NCI-H128 (cell line): ENCODE data around the gene CD28.
"Not testable (repeated sequence)": the region's sequence is repeated elsewhere in the genome, so short reads cannot be mapped to it uniquely, and the experiment has no call there.

Experiments
- DNase-seq: peaks from one replicate; lab custom pipeline; 2025; ENCODE audit not compliant: unreplicated experiment; lab: John Stamatoyannopoulos, UW

The CD28 gene

DNA sequence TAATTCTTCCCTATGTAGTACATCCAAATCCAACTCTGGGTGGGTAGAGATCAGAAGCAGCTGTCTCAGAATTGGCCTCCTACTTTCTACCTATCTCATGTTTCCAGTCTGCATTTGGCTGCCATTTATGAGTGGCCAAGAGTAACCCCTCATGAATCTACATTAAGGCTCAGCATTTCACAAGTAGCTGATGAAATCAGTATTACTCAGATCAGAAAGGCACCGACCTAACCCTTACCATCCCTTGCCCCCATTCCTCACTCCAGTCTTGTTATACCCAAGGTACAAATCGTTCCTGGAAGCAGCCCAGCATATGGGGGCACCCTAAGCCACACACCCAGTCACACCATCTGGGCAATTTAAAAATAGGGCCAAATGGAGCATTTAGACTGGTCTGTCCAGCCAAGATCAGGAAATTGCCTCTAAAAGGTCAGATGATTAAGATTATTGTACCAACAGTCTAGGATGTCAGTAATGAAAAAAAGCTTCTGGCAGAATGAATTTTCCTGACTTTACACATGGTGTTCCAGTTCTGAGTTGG, 37.1 kb downstream of the CD28 start:
- no peak for DNase-seq

- DNase-seq = no peak
Measured at GRCh38 chr2:203744091-203744490, 37.7 kb downstream of the CD28 start.

GRCh38 chr2:203745267-203745666, 38.8 kb downstream of the CD28 start:
- DNase-seq = no peak

DNA sequence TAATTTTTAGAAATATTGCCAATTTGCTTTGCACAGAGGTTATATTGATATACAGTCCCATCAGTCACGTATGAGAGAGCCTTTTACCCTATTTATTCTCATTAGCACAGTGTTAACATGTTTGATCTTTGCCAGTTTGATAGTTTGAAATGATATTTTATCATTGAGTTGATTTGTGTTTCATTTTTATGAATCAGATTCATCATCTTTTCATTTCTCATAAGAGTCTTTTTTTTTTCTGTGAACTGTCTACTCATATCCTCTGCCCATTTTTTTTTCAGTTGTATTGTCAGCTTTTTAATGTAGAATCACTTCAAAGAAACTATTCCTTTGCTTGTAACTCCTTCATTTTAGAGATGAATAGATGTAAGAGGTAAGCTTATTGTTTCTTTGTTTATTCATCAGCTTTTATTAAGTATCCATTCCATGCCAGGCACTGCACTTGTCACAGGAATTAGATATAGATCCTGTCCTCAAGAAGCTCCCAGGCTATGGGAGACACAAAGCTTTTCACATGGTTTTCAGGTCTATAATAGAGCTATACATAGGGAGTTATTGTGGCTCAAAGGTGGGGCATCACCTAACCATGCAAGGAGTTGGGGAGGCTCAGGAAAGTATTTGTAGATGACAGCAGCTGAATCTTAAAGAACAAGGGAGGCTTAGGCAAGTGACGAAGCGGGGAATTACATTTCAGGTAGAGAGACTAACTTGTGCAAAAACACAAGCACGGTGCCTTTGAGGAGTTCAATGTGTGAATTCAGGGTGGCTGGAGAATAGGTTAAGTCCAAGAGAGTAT, 42.1 kb downstream of the CD28 start:
- no peak for DNase-seq

GRCh38 chr2:203750346-203751068, 44.1 kb downstream of the CD28 start:
- DNase-seq = no peak

- DNase-seq = no peak
Measured at GRCh38 chr2:203751685-203752271, 45.3 kb downstream of the CD28 start.

- DNase-seq = no peak
Measured at GRCh38 chr2:203756161-203756560, 49.7 kb downstream of the CD28 start.

DNA sequence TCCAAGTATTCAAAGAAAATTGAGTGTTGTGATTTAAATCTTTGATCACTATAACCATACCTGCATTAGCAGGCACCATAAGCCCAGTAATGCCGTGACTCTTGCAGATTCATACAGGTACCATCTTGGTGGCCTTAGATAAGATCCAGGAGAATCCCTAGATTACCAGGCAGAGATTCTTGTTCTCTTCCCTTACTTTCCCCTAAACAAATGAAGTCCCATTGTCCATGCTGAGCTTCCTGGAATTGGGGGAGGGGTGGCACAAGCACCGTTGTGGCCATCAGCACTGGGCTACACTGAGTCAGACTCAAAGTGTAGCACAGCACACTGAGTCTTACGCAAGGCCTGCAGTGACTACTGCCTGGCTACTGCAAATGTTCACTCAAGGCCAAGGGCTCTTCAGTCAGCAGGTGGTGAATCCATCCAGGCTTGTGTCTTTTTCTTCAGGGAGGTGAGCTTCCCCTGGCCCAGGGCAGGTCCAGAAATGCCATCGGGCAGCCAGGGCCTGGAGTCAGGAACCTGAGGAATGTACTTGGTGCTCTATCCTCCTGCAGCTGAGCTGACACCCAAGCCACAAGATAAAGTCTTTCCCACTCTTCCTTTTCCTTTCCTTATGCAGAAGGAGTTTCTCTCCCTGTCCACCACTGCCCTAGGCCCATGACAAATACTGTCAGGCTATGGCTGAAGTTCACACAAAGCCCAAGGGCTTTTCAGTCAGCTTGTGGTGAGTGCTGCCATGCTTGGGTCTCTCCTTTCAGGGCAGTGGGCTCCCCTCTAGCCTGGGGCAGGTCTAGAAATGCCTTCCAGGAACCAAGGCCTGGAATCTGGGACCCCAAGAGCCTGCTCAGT, 52.6 kb downstream of the CD28 start:
- DNase-seq = no peak

DNA sequence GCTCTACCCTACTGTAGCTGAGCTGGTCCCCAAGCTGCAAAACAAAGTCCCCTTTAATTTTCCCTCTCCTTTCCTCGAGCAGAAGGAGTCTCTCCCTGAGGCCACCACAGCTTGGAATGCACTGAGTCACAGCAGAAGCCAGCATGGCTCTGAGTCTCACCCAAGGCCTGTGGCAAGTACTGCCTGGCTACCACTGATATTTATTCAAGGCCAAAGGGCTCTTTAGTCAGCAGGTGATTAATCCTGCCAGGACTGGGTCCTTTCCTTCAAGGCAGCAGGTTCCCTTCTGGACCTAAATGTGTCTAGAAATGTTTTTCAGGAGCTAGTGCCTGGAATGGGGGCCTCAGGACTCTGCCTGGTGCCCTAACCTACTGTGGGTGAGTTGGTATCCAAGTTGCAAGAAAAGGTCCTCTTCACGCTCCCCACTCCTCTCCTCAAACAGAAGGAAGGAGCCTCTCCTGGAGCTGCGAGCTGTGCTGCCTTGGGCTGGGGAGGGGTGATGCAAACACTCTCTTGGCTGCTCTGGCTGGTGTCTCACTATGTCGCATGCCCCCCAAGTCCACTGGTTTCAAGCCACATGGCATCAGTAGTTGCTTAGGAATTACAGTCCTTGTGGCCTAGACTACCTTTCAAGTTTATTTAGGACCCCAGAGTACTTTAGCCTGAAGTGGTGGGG, 53.4 kb downstream of the CD28 start:
- no peak for DNase-seq

- no peak for DNase-seq
Measured at GRCh38 chr2:203761121-203761520, 54.7 kb downstream of the CD28 start.

DNA sequence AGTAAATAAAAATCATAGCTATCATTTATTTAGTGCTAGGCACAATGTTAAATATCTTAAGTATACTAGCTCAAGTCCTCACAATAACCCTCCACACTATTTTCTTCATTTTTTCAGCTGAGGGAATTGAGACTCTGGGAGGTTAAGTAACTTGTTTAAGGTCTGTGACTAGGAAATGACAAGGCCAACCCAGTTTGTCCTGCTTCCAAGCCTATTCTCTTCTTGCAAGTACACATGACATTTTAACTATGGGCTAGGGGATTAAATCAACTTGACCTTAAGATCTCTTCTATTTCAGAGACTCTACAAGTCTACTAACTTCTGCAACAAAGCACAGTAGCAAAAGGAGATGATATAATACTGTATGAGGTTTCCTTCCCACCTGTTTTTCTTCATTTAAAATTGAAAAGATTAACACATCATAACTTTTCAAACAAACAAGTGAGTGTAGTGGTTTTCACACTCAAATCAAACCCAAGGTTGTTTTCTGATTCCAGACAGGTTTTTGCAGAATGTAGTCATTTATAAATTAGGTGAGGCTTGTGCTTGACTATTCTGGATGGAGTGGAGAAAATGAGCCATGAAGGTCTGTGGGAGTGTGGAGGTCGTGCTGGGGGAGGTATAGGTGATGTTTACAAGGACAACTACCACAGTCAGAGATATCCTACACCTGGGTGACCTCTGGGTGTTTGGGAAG, 57.0 kb downstream of the CD28 start:
- no peak for DNase-seq

GRCh38 chr2:203763938-203764664, 57.7 kb downstream of the CD28 start:
- no peak for DNase-seq

GRCh38 chr2:203772456-203773165, 66.2 kb downstream of the CD28 start:
- no peak for DNase-seq

GRCh38 chr2:203774760-203775159, 68.3 kb downstream of the CD28 start:
- no peak for DNase-seq

- DNase-seq = no peak
Measured at GRCh38 chr2:203775684-203776083, 69.2 kb downstream of the CD28 start.

DNA sequence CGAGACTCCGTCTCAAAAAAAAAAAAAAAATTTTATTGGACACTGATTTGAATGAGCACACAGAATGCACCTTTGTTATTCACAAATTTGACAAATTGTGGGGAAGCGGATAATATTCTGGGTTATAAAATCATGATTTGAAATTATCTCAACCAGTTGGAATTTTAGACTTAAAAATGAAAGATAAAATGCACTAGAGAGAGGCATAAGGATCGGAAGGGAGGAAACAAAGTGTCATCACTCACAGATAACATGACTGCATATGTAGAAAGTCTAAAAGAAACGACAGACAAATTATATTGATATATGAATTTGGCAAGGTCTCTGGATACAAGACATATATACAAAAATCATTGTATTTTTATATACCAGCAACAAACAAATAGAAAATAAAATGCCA, 70.6 kb downstream of the CD28 start:
- DNase-seq = no peak

DNA sequence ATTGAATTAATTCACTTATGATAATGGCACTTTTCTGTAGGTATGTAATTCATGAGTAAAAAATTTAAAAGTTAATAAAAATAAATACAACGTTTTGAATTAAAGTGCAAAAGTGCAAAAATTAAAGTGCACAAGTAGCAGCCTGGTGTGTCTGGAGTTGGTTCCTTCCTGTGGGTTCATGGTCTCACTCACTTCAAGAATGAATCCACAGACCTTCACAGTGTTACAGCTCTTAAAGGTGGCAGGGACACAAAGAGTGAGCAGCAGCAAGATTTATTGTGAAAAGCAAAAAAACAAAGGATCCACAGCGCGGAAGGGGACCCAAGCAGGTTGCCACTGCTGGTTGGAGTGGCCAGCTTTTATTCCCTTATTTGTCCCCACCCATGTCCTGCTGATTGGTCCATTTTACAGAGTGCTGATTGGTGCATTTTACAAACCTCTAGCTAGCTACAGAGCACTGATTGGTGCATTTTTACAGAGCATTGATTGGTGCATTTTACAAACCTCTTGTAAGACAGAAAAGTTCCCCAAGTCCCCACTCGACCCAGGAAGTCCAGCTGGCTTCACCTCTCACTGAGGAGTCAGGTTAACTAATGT, 73.1 kb downstream of the CD28 start:
- DNase-seq = not testable (repeated sequence)

GRCh38 chr2:203780231-203780630, 73.8 kb downstream of the CD28 start:
- DNase-seq = no peak
